ENCODE data around the gene VCPKMT.

The VCPKMT gene

GRCh38 chr14:50094056-50094755 lies 22.2 kb downstream of the VCPKMT start:
- DNase-seq (ENCODE audit: low read depth): no peak
- no peak for TF ChIP-seq CTCF (IDR thresholded peaks at IDR 0.05; ENCODE audit: insufficient read depth, low read depth, low read length, missing control alignments)
- no peak overlapping the region for H3K4me3 ChIP-seq (ENCODE audit: low read length)

- TF ChIP-seq CTCF (IDR thresholded peaks at IDR 0.05; ENCODE audit: insufficient read depth, low read depth, low read length, missing control alignments): no peak
- no peak overlapping the region for H3K4me3 ChIP-seq (ENCODE audit: low read length)
- no peak for DNase-seq (ENCODE audit: low read depth)
Measured at GRCh38 chr14:50093496-50093895, 22.9 kb downstream of the VCPKMT start.

- no peak overlapping the region for H3K4me3 ChIP-seq (ENCODE audit: low read length)
- no peak for DNase-seq (ENCODE audit: low read depth)
- TF ChIP-seq CTCF (IDR thresholded peaks at IDR 0.05; ENCODE audit: insufficient read depth, low read depth, low read length, missing control alignments): no peak
Measured at GRCh38 chr14:50092006-50092555, 24.3 kb downstream of the VCPKMT start.

- no peak overlapping the region for H3K4me3 ChIP-seq (ENCODE audit: low read length)
- no peak for DNase-seq (ENCODE audit: low read depth)
- TF ChIP-seq CTCF (IDR thresholded peaks at IDR 0.05; ENCODE audit: insufficient read depth, low read depth, low read length, missing control alignments): no peak
Measured at GRCh38 chr14:50091240-50091913, 25.0 kb downstream of the VCPKMT start.

GRCh38 chr14:50089208-50089607 lies 27.2 kb downstream of the VCPKMT start:
- no peak for DNase-seq (ENCODE audit: low read depth)
- no peak overlapping the region for H3K4me3 ChIP-seq (ENCODE audit: low read length)
- TF ChIP-seq CTCF (IDR thresholded peaks at IDR 0.05; ENCODE audit: insufficient read depth, low read depth, low read length, missing control alignments): no peak

GRCh38 chr14:50088731-50089130 lies 27.6 kb downstream of the VCPKMT start:
- no peak for TF ChIP-seq CTCF (IDR thresholded peaks at IDR 0.05; ENCODE audit: insufficient read depth, low read depth, low read length, missing control alignments)
- no peak overlapping the region for H3K4me3 ChIP-seq (ENCODE audit: low read length)
- no peak for DNase-seq (ENCODE audit: low read depth)

All from epithelial cell of esophagus (primary cell).